HEK293 (cell line): ENCODE data around the gene IGFBP4.

Experiments used
- CTCF ChIA-PET: fragments of 350-600 bp; formaldehyde crosslinking; extraction: SDS; loops from one replicate; lab custom pipeline; 2021; ENCODE audit warnings: antibody characterized with exemption; lab: Yijun Ruan, JAX
- POLR2A ChIA-PET: fragments of 300-600 bp; formaldehyde crosslinking; extraction: SDS; loops from one replicate; lab custom pipeline; 2020; ENCODE audit warnings: antibody characterized with exemption, inconsistent platforms; lab: Yijun Ruan, JAX
- H3K27ac ChIP-seq: fragments of 200-500 bp; sonication (Bioruptor generic); 2 replicates; pipeline ENCODE4 v1.5.1; 2014; ENCODE audit warnings: low read depth, low read length, control low read depth, inconsistent platforms; ENCODE audit errors: extremely low read depth
- H3K36me3 ChIP-seq, 2 experiments: fragments of 200-500 bp in 1 of 2; sonication (Bioruptor generic) in 1 of 2; 1 replicate in 1 of 2; 2 replicates in 1 of 2; pipeline ENCODE4 v1.5.1; 2014 to 2017; ENCODE audit warnings: inconsistent platforms in 2 of 2, low read length in 2 of 2; ENCODE audit not compliant: control insufficient read depth in 2 of 2, insufficient read depth in 1 of 2
- H3K4me1 ChIP-seq: fragments of 200-500 bp; sonication (Bioruptor generic); 2 replicates; pipeline ENCODE4 v1.5.1; 2014; ENCODE audit warnings: mild to moderate bottlenecking, low read length, inconsistent platforms; ENCODE audit not compliant: control insufficient read depth, insufficient read depth
- H3K4me3 ChIP-seq: 2 replicates; pipeline ENCODE4 v1.5.1; 2011; ENCODE audit warnings: low read depth, mild to moderate bottlenecking, control low read depth, low read length, moderate library complexity
- H3K9me3 ChIP-seq: fragments of 200-500 bp; sonication (Bioruptor generic); 2 replicates; pipeline ENCODE4 v1.5.1; 2014; ENCODE audit warnings: low read depth, low read length, inconsistent platforms; ENCODE audit not compliant: control insufficient read depth, insufficient read depth
- IKZF3 ChIP-seq: fragments of 450-650 bp; IDR thresholded peaks from 2 replicates; pipeline ENCODE4 v1.5.0; 2018; ENCODE audit warnings: missing biosample characterization, mild to moderate bottlenecking, missing genetic modification characterization, moderate library complexity
- KLF16 ChIP-seq: fragments of 450-650 bp; formaldehyde crosslinking; IDR thresholded peaks from 2 replicates; pipeline ENCODE4 v1.5.1; 2017; ENCODE audit warnings: missing biosample characterization, missing genetic modification characterization
- ZBTB49 ChIP-seq: fragments of 450-650 bp; formaldehyde crosslinking; IDR thresholded peaks from 2 replicates; pipeline ENCODE4 v1.5.1; 2016; ENCODE audit warnings: missing biosample characterization, missing genetic modification characterization, low read depth
- ZFP37 ChIP-seq: fragments of 450-650 bp; formaldehyde crosslinking; IDR thresholded peaks from 2 replicates; pipeline ENCODE4 v1.5.1; 2016; ENCODE audit warnings: missing biosample characterization, missing genetic modification characterization
- ZFP41 ChIP-seq: fragments of 450-650 bp; formaldehyde crosslinking; IDR thresholded peaks from 2 replicates; pipeline ENCODE4 v1.5.1; 2016; ENCODE audit warnings: missing biosample characterization, missing genetic modification characterization, borderline replicate concordance
- ZNF112 ChIP-seq: fragments of 450-650 bp; formaldehyde crosslinking; IDR thresholded peaks from 2 replicates; pipeline ENCODE4 v1.5.0; 2017; ENCODE audit warnings: missing biosample characterization, missing genetic modification characterization
- ZNF133 ChIP-seq: fragments of 450-650 bp; formaldehyde crosslinking; IDR thresholded peaks from 2 replicates; pipeline ENCODE4 v1.5.1; 2016; ENCODE audit warnings: missing biosample characterization, missing genetic modification characterization
- ZNF19 ChIP-seq: fragments of 450-650 bp; formaldehyde crosslinking; IDR thresholded peaks from 2 replicates; pipeline ENCODE4; 2016; ENCODE audit warnings: missing biosample characterization, missing genetic modification characterization, low read depth
- ZNF202 ChIP-seq: fragments of 450-650 bp; formaldehyde crosslinking; IDR thresholded peaks from 2 replicates; pipeline ENCODE4 v1.5.1; 2016; ENCODE audit warnings: missing biosample characterization, missing genetic modification characterization, borderline replicate concordance
- ZNF214 ChIP-seq: fragments of 450-650 bp; formaldehyde crosslinking; IDR thresholded peaks from 2 replicates; pipeline ENCODE4 v1.5.1; 2017; ENCODE audit warnings: missing biosample characterization, mild to moderate bottlenecking, missing genetic modification characterization, borderline replicate concordance
- ZNF23 ChIP-seq: fragments of 450-650 bp; formaldehyde crosslinking; IDR thresholded peaks from 2 replicates; pipeline ENCODE4 v1.5.1; 2016; ENCODE audit warnings: missing biosample characterization, missing genetic modification characterization, borderline replicate concordance
- ZNF26 ChIP-seq: fragments of 450-650 bp; formaldehyde crosslinking; IDR thresholded peaks from 2 replicates; pipeline ENCODE4 v1.5.1; 2016; ENCODE audit warnings: missing biosample characterization, missing genetic modification characterization
- ZNF302 ChIP-seq: fragments of 450-650 bp; formaldehyde crosslinking; IDR thresholded peaks from 2 replicates; pipeline ENCODE4 v1.5.1; 2016; ENCODE audit warnings: missing biosample characterization, missing genetic modification characterization, low read depth
- ZNF350 ChIP-seq: fragments of 450-650 bp; formaldehyde crosslinking; IDR thresholded peaks from 2 replicates; pipeline ENCODE4 v1.5.0; 2017; ENCODE audit warnings: missing biosample characterization, mild to moderate bottlenecking, missing genetic modification characterization
- ZNF354C ChIP-seq: fragments of 450-650 bp; formaldehyde crosslinking; IDR thresholded peaks from 2 replicates; pipeline ENCODE4 v1.5.1; 2016; ENCODE audit warnings: missing biosample characterization, missing genetic modification characterization, low read depth, borderline replicate concordance
- ZNF548 ChIP-seq: fragments of 450-650 bp; formaldehyde crosslinking; IDR thresholded peaks from 2 replicates; pipeline ENCODE4 v1.5.1; 2016; ENCODE audit warnings: missing biosample characterization, missing genetic modification characterization
- ZNF621 ChIP-seq: fragments of 450-650 bp; formaldehyde crosslinking; IDR thresholded peaks from 2 replicates; pipeline ENCODE4 v1.5.1; 2017; ENCODE audit warnings: missing biosample characterization, missing genetic modification characterization
- ZNF692 ChIP-seq: fragments of 450-650 bp; formaldehyde crosslinking; IDR thresholded peaks from 2 replicates; pipeline ENCODE4 v1.5.1; 2016; ENCODE audit warnings: missing biosample characterization, missing genetic modification characterization

IGFBP4 gene

GRCh38 chr17:40462343-40463121, 19.3 kb downstream of the IGFBP4 start:
- POLR2A ChIA-PET, result no interaction called here
- TF ChIP-seq ZNF23 (tag by site-specific recombination) (no peak), ZNF214 (tag by site-specific recombination) (no peak), ZNF133 (tag by site-specific recombination) (no peak), IKZF3 (tag by site-specific recombination) (no peak), ZNF19 (no peak), ZFP37 (tag by site-specific recombination) (no peak), ZNF112 (no peak), ZNF548 (no peak), ZNF354C (tag by site-specific recombination) (no peak), ZNF26 (no peak), ZNF692 (no peak)
- CTCF ChIA-PET, result interaction anchor here (0.7 to 3.6 kb wide), 3 partner anchors 12 to 109 kb away, joined by 3 to 28 read pairs (median 12); no protein-coding TSS in a partner anchor
- Histone ChIP-seq H3K4me1 (peaks cover 8% of the 10 kb centered on the region; the same call in 1 of the 2 replicates), H3K4me3 (no peak overlapping the region), H3K36me3 (no peaks in the 10 kb centered on the region), H3K27ac (no peak overlapping the region), H3K9me3 (no peaks in the 10 kb centered on the region)

GRCh38 chr17:40463122-40463550, 19.9 kb downstream of the IGFBP4 start:
- ChIA-PET CTCF (interaction anchor here (0.7 to 3.6 kb wide), 3 partner anchors 13 to 109 kb away, joined by 3 to 28 read pairs (median 12); no protein-coding TSS in a partner anchor), POLR2A (no interaction called here)
- no peak overlapping the region for H3K27ac ChIP-seq
- peaks cover 5% of the 10 kb centered on the region; the same call in 1 of the 2 replicates for H3K4me1 ChIP-seq
- no peaks in the 10 kb centered on the region for H3K36me3 ChIP-seq
- no peaks in the 10 kb centered on the region for H3K9me3 ChIP-seq
- no peak overlapping the region for H3K4me3 ChIP-seq
- TF ChIP-seq ZNF202 (tag by site-specific recombination), result no peak
- TF ChIP-seq KLF16, result no peak
- no peak for TF ChIP-seq ZNF302 (tag by site-specific recombination)
- TF ChIP-seq ZNF621 (tag by site-specific recombination), result no peak
- TF ChIP-seq ZFP41 (tag by site-specific recombination), result no peak
- no peak for TF ChIP-seq ZNF350 (tag by site-specific recombination)
- no peak for TF ChIP-seq ZBTB49
